ENCODE measurements around the gene NETO2.

DNA sequence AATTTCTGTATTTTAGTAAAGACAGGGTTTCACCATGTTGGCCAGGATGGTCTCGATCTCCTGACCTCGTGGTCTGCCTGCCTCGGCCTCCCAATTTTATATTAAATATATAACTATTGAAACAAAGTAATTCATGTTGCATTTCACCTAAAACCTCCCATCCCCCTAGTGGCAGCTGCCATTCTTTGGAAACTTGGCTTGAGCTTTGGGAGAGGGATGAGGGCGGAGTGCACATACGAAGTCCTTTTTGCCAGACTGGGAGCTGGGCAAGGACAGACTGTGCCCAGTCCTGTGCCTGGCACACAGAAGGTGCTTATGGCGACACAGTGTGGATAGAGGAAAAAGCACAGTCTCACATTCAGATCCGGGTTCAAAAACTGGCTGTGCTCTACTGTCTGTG is 83.8 kb downstream of the NETO2 start:
- no peak for TF ChIP-seq POLR2AphosphoS5 (IDR thresholded peaks at IDR 0.05; ENCODE audit: low read depth, low read length)
- TF ChIP-seq TAF1 (IDR thresholded peaks at IDR 0.05; ENCODE audit: borderline replicate concordance, low read depth, low read length), result no peak
- no peak for TF ChIP-seq POLR2A (IDR thresholded peaks at IDR 0.05; ENCODE audit: low read depth, low read length)

Measured in GM12892 (cell line).